ENCODE results near the gene DEPP1. TPM values are rescaled to one million over a fixed set of nuclear protein-coding genes. Genes with fewer than 3 reads are reported as not detected.

Gene DEPP1
- polyA plus RNA-seq, 4 donors = 4.0 to 39.4 (median 6.0) TPM

- Histone ChIP-seq H3K4me3 (ENCODE audit: low read depth in 1 of 3, low read length in 3 of 3) (no peak overlapping the region), H3K36me3 (ENCODE audit: control insufficient read depth in 3 of 3, insufficient read depth in 2 of 3, low read depth in 1 of 3, low read length in 3 of 3) (peaks cover 0 to 36% (median 8%) of the 10 kb centered on the region in 3 donors), H3K9me3 (ENCODE audit: control insufficient read depth in 2 of 2, insufficient read depth in 1 of 2, low read depth in 1 of 2, low read length in 1 of 2) (no peaks in the 10 kb centered on the region), H3K4me1 (ENCODE audit: control insufficient read depth in 3 of 3, insufficient read depth in 2 of 3, low read depth in 1 of 3, low read length in 2 of 3) (peaks cover 0 to 17% (median 10%) of the 10 kb centered on the region in 3 donors), H3K27ac (ENCODE audit: low read depth in 1 of 3, low read length in 2 of 3) (peak overlapping the region in 2 of 3 donors; percentile 54 to 89), H3K27me3 (ENCODE audit: control insufficient read depth in 3 of 3, insufficient read depth in 3 of 3, low read length in 3 of 3) (no peaks in the 10 kb centered on the region)
- FAIRE-seq (no peak), DNase-seq (peak in 1 of 2 donors; percentile 31)
- 34 to 48% (median 40%) methylated on average over 9 of the region's 9 CpGs for WGBS, 3 donors
These were observed 17.5 kb upstream of the DEPP1 start for GRCh38 chr10:44995914-44996669.

GRCh38 chr10:44995581-44995913 is 16.9 kb upstream of the DEPP1 start:
- WGBS, 3 donors = 37 to 55% (median 41%) methylated on average over 4 of the region's 4 CpGs
- no peak for FAIRE-seq
- H3K36me3 ChIP-seq (ENCODE audit: control insufficient read depth in 3 of 3, insufficient read depth in 2 of 3, low read depth in 1 of 3, low read length in 3 of 3) = peaks cover 0 to 39% (median 12%) of the 10 kb centered on the region in 3 donors
- H3K9me3 ChIP-seq (ENCODE audit: control insufficient read depth in 2 of 2, insufficient read depth in 1 of 2, low read depth in 1 of 2, low read length in 1 of 2) = no peaks in the 10 kb centered on the region
- no peak overlapping the region for H3K4me3 ChIP-seq (ENCODE audit: low read depth in 1 of 3, low read length in 3 of 3)
- peak overlapping the region in 2 of 3 donors; percentile 54 to 89 for H3K27ac ChIP-seq (ENCODE audit: low read depth in 1 of 3, low read length in 2 of 3)
- no peak for DNase-seq
- no peaks in the 10 kb centered on the region for H3K27me3 ChIP-seq (ENCODE audit: control insufficient read depth in 3 of 3, insufficient read depth in 3 of 3, low read length in 3 of 3)
- peaks cover 0 to 19% (median 10%) of the 10 kb centered on the region in 3 donors for H3K4me1 ChIP-seq (ENCODE audit: control insufficient read depth in 3 of 3, insufficient read depth in 2 of 3, low read depth in 1 of 3, low read length in 2 of 3)

- Histone ChIP-seq H3K27me3 (ENCODE audit: control insufficient read depth in 3 of 3, insufficient read depth in 3 of 3, low read length in 3 of 3) (no peaks in the 10 kb centered on the region), H3K36me3 (ENCODE audit: control insufficient read depth in 3 of 3, insufficient read depth in 2 of 3, low read depth in 1 of 3, low read length in 3 of 3) (peaks cover 0 to 39% (median 14%) of the 10 kb centered on the region in 3 donors), H3K4me3 (ENCODE audit: low read depth in 1 of 3, low read length in 3 of 3) (no peak overlapping the region), H3K9me3 (ENCODE audit: control insufficient read depth in 2 of 2, insufficient read depth in 1 of 2, low read depth in 1 of 2, low read length in 1 of 2) (no peaks in the 10 kb centered on the region), H3K4me1 (ENCODE audit: control insufficient read depth in 3 of 3, insufficient read depth in 2 of 3, low read depth in 1 of 3, low read length in 2 of 3) (peaks cover 0 to 21% (median 10%) of the 10 kb centered on the region in 3 donors), H3K27ac (ENCODE audit: low read depth in 1 of 3, low read length in 2 of 3) (peak overlapping the region in 1 of 3 donors; percentile 39)
- no peak for FAIRE-seq
- WGBS, 3 donors = 78 to 83% (median 79%) methylated on average over 9 of the region's 9 CpGs
- DNase-seq = no peak
These were observed 16.3 kb upstream of the DEPP1 start for GRCh38 chr10:44994752-44995530.

- WGBS, 3 donors = 78 to 88% (median 88%) methylated on average over 11 of the region's 11 CpGs
- Histone ChIP-seq H3K4me1 (ENCODE audit: control insufficient read depth in 3 of 3, insufficient read depth in 2 of 3, low read depth in 1 of 3, low read length in 2 of 3) (peaks cover 0 to 19% (median 6%) of the 10 kb centered on the region in 3 donors), H3K4me3 (ENCODE audit: low read depth in 1 of 3, low read length in 3 of 3) (no peak overlapping the region), H3K9me3 (ENCODE audit: control insufficient read depth in 2 of 2, insufficient read depth in 1 of 2, low read depth in 1 of 2, low read length in 1 of 2) (no peaks in the 10 kb centered on the region), H3K27me3 (ENCODE audit: control insufficient read depth in 3 of 3, insufficient read depth in 3 of 3, low read length in 3 of 3) (no peaks in the 10 kb centered on the region), H3K36me3 (ENCODE audit: control insufficient read depth in 3 of 3, insufficient read depth in 2 of 3, low read depth in 1 of 3, low read length in 3 of 3) (peaks cover 0 to 44% (median 15%) of the 10 kb centered on the region in 3 donors), H3K27ac (ENCODE audit: low read depth in 1 of 3, low read length in 2 of 3) (peak overlapping the region in 1 of 3 donors; percentile 29)
- FAIRE-seq (no peak), DNase-seq (no peak)
These were observed 15.5 kb upstream of the DEPP1 start for GRCh38 chr10:44993922-44994751.

- H3K27ac ChIP-seq (ENCODE audit: low read depth in 1 of 3, low read length in 2 of 3) = no peak overlapping the region
- H3K36me3 ChIP-seq (ENCODE audit: control insufficient read depth in 3 of 3, insufficient read depth in 2 of 3, low read depth in 1 of 3, low read length in 3 of 3) = peaks cover 0 to 52% (median 15%) of the 10 kb centered on the region in 3 donors
- 82 to 91% (median 85%) methylated on average over 14 of the region's 14 CpGs for WGBS, 3 donors
- FAIRE-seq = no peak
- H3K9me3 ChIP-seq (ENCODE audit: control insufficient read depth in 2 of 2, insufficient read depth in 1 of 2, low read depth in 1 of 2, low read length in 1 of 2) = no peaks in the 10 kb centered on the region
- no peak for DNase-seq
- no peak overlapping the region for H3K4me3 ChIP-seq (ENCODE audit: low read depth in 1 of 3, low read length in 3 of 3)
- H3K27me3 ChIP-seq (ENCODE audit: control insufficient read depth in 3 of 3, insufficient read depth in 3 of 3, low read length in 3 of 3) = no peaks in the 10 kb centered on the region
- H3K4me1 ChIP-seq (ENCODE audit: control insufficient read depth in 3 of 3, insufficient read depth in 2 of 3, low read depth in 1 of 3, low read length in 2 of 3) = peaks cover 0 to 19% (median 6%) of the 10 kb centered on the region in 3 donors
These were observed 14.8 kb upstream of the DEPP1 start for GRCh38 chr10:44993226-44993921.

GRCh38 chr10:44992732-44993225 is 14.2 kb upstream of the DEPP1 start:
- no peak overlapping the region for H3K27ac ChIP-seq (ENCODE audit: low read depth in 1 of 3, low read length in 2 of 3)
- WGBS, 3 donors = 93 to 95% (median 94%) methylated on average over 8 of the region's 8 CpGs
- peaks cover 0 to 19% (median 6%) of the 10 kb centered on the region in 3 donors for H3K4me1 ChIP-seq (ENCODE audit: control insufficient read depth in 3 of 3, insufficient read depth in 2 of 3, low read depth in 1 of 3, low read length in 2 of 3)
- H3K9me3 ChIP-seq (ENCODE audit: control insufficient read depth in 2 of 2, insufficient read depth in 1 of 2, low read depth in 1 of 2, low read length in 1 of 2) = no peaks in the 10 kb centered on the region
- no peaks in the 10 kb centered on the region for H3K27me3 ChIP-seq (ENCODE audit: control insufficient read depth in 3 of 3, insufficient read depth in 3 of 3, low read length in 3 of 3)
- H3K36me3 ChIP-seq (ENCODE audit: control insufficient read depth in 3 of 3, insufficient read depth in 2 of 3, low read depth in 1 of 3, low read length in 3 of 3) = peaks cover 0 to 52% (median 15%) of the 10 kb centered on the region in 3 donors
- DNase-seq (no peak), FAIRE-seq (no peak)
- H3K4me3 ChIP-seq (ENCODE audit: low read depth in 1 of 3, low read length in 3 of 3) = no peak overlapping the region

GRCh38 chr10:44992070-44992731 is 13.6 kb upstream of the DEPP1 start:
- Histone ChIP-seq H3K27me3 (ENCODE audit: control insufficient read depth in 3 of 3, insufficient read depth in 3 of 3, low read length in 3 of 3) (no peaks in the 10 kb centered on the region), H3K9me3 (ENCODE audit: control insufficient read depth in 2 of 2, insufficient read depth in 1 of 2, low read depth in 1 of 2, low read length in 1 of 2) (no peaks in the 10 kb centered on the region), H3K4me1 (ENCODE audit: control insufficient read depth in 3 of 3, insufficient read depth in 2 of 3, low read depth in 1 of 3, low read length in 2 of 3) (peaks cover 0 to 19% (median 2%) of the 10 kb centered on the region in 3 donors), H3K36me3 (ENCODE audit: control insufficient read depth in 3 of 3, insufficient read depth in 2 of 3, low read depth in 1 of 3, low read length in 3 of 3) (peaks cover 0 to 52% (median 15%) of the 10 kb centered on the region in 3 donors), H3K27ac (ENCODE audit: low read depth in 1 of 3, low read length in 2 of 3) (no peak overlapping the region), H3K4me3 (ENCODE audit: low read depth in 1 of 3, low read length in 3 of 3) (no peak overlapping the region)
- 87 to 89% (median 89%) methylated on average over 11 of the region's 11 CpGs for WGBS, 3 donors
- FAIRE-seq = no peak
- DNase-seq = no peak
